Activated CD4-positive, alpha-beta T cell treated with anti-CD3 and anti-CD28 coated beads for 4 hours (primary cell): ENCODE measurements around the gene MUC20.
"Not testable (repeated sequence)": the region's sequence is repeated elsewhere in the genome, so short reads cannot be mapped to it uniquely, and the experiment has no call there.

Experiments
- DNase-seq, 2 donors: peaks; one replicate each; pipeline ENCODE4 v3.0.0-alpha.2; 2020

MUC20 gene, protein sequence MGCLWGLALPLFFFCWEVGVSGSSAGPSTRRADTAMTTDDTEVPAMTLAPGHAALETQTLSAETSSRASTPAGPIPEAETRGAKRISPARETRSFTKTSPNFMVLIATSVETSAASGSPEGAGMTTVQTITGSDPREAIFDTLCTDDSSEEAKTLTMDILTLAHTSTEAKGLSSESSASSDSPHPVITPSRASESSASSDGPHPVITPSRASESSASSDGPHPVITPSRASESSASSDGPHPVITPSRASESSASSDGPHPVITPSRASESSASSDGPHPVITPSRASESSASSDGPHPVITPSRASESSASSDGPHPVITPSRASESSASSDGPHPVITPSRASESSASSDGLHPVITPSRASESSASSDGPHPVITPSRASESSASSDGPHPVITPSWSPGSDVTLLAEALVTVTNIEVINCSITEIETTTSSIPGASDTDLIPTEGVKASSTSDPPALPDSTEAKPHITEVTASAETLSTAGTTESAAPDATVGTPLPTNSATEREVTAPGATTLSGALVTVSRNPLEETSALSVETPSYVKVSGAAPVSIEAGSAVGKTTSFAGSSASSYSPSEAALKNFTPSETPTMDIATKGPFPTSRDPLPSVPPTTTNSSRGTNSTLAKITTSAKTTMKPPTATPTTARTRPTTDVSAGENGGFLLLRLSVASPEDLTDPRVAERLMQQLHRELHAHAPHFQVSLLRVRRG

DNA sequence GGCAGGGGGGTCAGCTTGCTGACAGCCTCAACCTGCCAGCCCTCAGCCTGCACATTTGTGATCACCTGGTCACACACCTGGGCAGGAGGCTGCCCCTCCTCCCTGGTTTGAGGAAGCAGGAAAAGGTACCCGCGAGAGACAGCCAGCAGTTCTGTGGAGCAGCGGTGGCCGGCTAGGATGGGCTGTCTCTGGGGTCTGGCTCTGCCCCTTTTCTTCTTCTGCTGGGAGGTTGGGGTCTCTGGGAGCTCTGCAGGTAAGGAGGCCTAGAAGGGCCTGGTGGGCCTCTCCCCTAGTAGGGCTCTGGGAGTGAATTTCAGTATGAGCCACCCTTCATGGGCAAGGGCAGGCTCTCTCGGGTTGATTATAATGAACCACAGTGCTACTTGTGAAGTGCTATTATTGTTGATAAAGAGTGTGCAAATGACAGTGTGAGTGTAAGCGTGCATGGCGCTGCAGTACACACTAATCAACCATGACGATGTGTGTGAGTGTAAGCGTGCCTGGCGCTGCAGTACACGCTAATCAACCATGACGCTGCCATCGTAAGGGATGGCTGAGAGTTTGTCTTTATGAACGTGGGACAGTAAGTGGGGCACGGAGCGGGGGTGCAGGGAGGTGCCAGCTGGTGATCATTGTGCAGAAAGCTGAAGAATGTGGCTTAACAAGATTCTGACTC lies at the start of gene MUC20:
Gene MUC20, plus strand, starts transcription at position 148 of the 676 bp plus-strand sequence. Its CDS starts 30 bp downstream, at position 178.
- not testable (repeated sequence) for DNase-seq

DNA sequence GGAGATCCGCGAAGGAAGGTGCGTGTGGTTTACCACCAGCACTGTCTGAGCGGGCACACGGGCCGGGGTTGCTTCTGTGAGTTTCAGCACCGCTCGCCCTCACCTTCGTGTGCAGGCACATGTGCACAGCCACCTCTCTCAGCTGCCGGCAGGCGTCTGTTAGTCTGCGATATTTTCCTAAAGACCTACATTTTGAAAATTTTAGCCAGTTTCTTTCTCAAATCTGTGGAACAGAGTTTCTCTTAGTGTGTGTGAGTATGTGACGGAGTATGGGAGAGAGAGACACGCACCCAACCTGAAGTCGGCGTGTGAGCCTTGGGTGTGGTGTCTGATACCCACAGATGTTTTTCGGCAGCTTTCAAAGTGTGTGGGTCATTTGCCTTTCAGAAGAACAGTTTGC lies 49.5 kb upstream of the MUC20 start:
- not testable (repeated sequence) for DNase-seq

DNA sequence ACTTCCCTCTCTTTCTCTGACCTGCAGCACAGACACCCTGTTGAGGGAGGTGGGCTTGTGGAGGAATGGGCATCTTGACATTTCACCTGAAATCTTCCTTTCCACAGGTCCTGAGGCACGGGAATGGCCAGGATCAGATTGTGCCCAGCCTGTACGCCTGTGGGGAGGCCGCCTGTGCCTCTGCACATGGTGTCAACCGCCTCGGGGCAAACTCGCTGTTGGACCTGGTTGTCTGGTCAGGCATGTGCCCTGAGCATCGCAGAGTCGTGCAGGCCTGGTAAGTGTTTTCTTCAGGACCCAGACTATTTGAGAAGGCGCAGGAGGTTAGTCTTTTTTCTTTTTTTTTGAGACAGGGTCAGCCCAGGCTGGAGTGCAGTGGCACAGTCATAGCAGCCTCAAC lies 47.1 kb upstream of the MUC20 start:
- DNase-seq: not testable (repeated sequence)

DNA sequence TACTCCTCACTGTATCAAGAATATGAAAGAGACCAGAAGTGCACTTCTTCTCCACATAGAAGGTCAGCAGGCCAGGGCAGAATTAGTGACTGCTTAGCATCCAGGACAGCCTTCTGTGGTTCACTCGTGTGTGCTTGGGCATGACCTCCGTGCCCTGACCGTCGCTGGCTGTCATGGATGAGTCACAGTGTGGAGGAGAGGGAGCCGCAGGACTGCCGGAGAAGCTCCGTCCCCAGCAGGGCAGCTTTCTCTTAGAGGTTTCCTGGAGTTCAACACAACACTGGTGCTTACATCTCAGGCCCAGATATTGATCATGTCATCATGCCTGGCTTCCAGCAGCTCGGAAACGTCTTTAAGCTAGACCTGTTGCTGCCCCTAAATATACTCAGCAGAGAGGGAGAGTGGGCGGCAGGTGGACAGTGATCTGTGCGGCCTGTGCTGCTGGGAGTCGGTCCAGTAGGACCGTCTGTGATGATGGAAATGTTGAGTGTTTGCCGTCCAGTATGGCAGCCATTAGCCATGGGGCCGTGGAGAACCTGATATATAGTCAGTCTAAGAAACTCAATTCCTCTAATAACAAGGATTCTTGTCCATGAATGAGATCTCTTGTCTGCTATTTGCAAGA lies 42.3 kb upstream of the MUC20 start:
- DNase-seq: not testable (repeated sequence)

DNA sequence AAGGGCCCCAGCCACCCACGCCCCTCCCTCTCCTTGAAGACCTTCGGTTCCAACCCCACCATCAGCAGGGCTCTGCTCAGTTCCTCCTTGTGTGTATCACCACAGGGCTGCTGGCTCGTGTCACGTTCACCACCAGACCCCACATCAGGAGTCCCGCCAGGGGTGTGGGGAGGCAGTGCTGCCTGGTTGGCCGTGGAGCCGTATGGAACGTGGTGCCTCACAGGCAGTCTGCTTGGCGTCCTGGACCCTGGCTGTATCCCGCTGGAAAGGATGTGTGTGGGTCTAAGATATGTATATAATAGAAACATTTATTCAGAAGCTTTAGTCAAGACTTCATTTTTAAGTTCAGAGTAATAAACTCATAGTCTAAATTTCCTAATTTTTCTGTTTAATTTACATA lies 40.1 kb upstream of the MUC20 start:
- DNase-seq: not testable (repeated sequence)

DNA sequence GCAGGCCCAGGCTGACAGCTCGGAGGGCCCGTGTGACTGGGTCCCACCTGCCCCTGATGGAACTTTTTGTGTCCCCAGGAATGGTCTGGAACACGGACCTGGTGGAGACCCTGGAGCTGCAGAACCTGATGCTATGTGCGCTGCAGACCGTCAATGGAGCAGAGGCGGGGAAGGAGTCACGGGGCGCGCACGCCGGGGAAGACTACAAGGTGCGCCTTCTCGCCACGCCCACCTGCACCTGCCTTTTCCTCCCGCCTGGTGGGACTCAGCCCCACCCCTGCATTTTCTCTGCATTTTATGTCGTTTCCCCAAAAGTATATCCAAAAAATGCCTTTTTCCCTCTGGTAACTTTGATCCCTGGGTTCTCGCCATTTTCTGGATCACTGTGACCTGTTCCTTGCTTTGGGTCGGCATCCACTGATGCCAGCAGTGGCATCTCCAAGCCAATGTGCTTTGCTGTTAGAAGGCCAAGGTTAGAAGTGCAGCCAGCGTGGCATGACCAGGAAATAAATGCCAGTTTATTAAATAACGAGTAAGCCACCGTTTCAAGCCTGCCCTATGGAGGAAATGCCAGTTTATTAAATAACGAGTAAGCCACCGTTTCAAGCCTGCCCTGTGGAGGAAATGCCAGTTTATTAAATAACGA lies 39.2 kb upstream of the MUC20 start:
- not testable (repeated sequence) for DNase-seq

DNA sequence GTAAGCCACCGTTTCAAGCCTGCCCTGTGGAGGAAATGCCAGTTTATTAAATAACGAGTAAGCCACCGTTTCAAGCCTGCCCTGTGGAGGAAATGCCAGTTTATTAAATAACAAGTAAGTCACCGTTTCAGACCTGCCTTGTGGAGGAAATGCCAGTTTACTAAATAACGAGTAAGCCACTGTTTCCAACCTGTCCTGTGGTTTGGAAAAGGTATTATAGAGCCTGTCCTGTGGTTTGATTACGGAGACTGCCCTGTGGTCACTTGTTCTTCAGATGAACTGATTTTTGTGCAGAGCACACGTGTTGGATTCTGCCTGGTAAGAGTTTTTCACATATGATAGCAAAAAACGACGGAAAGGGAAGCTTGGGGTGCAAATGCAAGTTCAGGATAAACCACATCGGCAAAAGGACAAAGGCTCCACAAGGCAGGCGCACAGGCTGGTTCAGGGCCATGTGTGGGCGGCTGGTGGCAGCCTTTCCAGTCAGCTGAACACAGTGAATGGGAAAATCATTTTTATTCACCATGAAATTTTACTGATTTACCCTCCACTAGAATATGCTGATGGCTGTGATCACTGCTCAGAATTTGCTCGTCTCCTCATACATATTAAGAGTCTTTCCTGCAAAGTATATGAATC lies 38.6 kb upstream of the MUC20 start:
- not testable (repeated sequence) for DNase-seq

DNA sequence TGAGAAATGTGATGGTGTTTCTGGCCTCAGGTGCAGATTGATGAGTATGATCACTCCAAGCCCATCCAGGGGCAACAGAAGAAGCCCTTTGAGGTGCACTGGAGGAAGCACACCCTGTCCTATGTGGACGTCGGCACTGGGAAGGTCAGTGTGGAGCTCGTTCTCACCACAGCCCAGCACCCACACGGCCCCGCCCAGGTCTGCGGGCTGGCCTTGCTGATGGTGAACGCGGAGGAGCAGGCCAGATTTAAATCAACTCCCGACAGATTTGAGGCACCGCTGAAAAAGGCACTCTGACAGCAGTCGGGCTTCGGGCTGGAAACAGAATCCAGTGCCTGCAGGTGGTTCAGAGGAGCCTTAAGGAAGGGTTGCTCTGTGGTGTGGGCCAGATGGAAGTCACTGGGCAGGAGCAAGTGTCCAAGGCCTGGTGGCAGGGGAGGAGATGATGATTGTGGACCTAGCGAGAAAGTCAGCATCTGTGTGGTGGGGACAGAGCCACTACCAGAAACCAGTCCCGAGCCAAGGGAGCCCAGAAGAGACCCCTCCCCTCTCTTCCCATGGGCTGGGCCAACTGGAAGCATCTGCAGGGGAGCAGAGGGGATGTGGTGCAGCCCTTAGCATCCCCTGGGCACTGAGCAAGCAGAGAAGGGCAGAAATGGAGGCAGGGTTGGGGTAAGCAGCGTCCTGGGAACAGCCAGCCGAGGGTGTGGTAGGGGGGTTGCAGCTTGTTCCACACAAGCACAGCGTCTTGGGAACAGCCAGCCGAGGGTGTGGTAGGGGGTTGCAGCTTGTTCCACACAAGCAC lies 36.9 kb upstream of the MUC20 start:
- not testable (repeated sequence) for DNase-seq

DNA sequence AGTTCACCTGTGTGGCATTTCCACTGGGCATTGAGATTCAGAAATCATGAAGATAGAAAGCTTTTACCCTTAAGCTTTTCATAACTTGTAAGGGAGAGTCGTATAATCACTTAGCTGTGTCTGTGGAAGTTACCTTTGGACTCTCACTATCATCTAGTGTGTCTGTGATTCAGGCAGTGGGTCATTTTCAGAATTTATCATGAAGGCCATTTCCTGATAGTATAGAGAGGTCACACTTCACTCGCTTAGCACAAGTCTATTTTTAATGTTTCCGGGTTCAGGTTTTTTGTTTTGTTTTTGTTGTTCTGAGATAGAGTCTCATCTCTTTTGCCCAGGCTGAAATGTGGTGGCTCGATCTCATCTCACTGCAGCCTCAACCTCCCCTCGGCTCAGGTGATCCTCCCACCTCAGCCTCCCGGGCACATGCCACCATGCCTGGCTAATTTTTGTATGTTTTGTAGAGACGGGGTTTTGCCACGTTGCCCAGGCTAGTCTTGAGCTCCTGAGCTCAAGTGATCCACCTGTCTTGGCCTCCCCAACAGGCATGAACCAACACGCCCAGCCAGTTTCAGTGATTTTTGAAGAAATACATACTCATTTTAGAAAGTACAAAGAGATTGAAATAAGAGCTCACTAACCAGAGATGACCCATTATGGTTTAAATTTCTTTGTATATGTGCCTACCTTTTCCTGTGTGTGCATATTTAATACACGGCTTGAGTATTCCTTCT lies 36.1 kb upstream of the MUC20 start:
- not testable (repeated sequence) for DNase-seq

DNA sequence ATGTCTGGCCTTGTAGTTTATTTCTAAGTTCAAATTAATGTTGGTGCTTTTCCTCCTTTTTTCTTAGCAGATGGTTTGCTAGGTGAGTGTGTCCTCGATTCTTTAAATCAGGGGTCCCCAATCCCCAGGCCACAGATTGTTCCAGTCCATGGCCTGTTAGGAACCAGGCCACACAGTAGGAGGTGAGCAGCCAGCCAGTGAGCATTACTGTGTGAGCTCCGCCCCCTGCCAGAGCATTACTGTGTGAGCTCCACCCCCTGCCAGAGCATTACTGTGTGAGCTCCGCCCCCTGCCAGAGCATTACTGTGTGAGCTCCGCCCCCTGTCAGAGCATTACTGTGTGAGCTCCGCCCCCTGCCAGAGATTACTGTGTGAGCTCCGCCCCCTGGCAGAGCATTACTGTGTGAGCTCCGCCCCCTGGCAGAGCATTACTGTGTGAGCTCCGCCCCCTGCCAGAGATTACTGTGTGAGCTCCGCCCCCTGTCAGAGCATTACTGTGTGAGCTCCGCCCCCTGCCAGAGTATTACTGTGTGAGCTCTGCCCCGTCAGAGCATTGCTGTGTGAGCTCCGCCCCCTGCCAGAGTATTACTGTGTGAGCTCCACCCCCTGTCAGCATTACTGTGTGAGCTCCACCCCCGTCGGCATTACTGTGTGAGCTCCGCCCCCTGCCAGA lies 34.1 kb upstream of the MUC20 start:
- DNase-seq: not testable (repeated sequence)

DNA sequence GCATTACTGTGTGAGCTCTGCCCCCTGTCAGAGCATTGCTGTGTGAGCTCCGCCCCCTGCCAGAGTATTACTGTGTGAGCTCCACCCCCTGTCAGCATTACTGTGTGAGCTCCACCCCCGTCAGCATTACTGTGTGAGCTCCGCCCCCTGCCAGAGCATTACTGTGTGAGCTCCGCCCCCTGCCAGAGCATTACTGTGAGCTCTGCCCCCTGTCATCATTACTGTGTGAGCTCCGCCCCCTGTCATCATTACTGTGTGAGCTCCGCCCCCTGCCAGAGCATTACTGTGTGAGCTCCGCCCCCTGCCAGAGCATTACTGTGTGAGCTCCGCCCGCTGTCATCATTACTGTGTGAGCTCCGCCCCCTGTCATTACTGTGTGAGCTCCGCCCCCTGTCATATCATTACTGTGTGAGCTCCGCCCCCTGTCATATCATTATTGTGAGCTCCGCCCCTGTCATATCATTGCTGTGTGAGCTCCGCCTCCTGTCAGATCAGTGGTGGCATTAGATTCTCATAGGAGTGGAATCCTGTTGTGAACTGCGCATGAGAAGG lies 33.5 kb upstream of the MUC20 start:
- peak; percentile 21 to 22 for DNase-seq

DNA sequence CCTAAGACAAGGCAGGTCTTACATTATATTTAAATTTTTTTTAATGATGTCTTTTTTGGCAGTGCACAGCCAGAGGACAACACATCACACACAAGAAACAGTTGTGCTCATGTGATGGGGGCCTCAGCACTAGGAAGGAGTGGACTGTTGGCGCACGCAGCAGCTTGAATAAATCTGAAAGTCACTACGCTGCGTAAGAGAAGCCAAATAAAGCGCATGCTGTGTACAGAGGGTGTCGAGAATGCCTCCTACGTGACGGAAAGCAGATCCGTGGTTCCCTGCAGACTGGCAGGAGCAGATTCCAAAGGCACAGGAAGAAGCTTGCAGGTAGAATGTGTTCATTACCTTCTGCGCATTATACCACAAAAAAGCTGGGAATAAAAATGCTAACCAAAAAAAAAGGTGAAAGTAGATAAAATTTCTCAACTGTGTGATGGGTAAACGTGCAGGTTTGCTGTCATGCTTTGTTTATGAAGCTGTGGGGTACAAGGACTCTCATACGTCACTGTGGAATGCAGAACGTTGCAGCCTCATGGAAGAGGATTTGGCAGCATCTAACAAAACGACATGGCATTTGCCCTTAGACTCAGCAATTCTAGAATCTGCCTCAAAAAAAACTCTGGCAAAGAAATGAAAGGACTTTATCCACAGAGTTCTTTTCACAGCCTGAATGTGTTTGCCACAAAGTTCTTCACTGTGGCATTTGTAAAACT lies 32.2 kb upstream of the MUC20 start:
- DNase-seq: not testable (repeated sequence)

DNA sequence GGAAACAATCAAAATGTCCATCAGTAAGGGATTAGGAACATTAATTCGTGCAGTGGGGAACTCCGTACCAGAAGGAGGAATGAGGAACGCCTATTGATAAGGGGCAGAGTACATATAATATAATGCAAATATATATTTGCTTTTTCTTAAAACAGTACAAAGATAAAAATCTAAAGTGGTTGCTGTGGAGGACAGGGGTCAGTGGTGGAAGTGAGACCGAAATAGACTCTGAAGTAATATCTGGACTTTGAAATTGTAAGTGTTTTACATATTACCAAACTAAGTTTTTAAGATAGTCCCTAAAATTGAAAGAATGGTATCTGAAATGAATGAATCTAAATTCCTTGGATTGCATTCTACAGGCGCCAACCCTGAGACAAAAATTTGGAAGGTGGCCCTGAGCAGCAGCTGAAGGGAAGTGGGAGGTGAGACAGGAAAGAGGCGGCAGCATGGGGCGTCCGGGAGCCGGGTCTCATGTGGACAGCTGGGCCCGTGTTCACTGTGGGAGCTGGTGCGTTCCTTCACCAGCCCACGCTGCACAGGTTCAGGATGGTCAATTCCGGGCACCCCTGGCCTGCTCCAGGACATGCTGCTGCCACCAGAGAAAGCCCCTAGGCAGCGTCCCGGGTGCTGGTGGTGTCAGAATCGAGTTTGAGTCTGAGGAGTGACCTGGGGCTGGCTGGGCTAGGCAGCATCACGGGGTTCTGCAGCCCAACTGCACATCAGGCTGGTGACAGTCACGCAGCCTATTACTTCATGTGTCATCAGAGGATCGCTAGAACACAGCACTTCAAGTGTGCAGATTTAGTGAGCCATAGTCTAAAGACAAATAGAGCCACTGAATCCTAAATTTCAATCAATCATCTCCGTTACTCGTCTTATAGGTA lies 31.4 kb upstream of the MUC20 start:
- DNase-seq: not testable (repeated sequence)

DNA sequence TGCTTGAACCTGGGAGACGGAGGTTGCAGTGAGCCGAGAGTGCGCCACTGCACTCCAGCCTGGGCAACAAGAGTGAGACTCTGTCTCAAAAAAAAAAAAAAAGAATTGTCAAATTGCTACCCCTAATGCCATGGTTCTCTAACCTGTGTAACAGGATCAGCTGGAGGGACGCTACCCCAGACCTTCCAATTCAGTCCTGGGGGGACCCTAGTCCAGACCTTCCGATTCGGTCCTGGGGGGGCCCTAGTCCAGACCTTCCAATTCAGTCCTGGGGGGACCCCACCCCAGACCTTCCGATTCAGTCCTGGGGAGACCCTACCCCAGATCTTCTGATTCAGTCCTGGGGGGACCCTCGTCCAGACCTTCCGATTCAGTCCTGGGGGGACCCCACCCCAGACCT lies 29.8 kb upstream of the MUC20 start:
- no peak for DNase-seq

DNA sequence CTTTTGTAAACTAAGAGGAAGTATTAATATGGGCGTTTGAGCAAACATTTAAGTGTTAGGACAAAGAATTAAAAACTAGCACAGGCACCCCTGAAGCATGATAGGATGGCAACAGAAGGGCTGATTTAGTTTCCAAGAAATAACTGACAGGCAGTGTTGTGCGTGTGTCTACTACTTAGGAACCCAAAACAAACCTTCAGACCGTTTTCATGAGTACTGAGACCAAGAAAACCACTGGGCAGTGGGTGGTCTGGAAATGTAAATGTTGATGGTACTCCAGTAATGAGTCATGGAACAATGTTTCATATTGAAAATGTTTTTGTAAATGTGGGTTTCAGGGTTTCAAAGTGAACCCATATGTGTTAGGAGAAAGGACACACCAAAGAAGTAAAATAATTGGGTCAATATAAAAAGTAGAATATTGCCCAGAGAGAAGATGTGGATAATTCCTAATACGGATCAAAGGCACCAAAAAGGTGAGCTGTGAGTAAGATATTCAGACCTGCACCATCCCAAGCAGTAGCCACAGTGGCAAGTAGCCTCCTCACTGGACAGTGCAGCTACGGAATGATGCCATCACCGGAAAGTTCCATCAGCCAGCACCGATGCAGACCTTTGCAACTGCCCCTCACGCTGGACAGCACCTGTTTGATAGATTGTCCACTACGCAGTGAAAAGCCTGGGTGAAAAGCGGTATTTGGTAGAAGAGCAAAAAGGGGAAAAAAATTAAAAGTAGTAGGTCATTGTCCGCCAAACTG lies 29.0 kb upstream of the MUC20 start:
- DNase-seq: not testable (repeated sequence)

DNA sequence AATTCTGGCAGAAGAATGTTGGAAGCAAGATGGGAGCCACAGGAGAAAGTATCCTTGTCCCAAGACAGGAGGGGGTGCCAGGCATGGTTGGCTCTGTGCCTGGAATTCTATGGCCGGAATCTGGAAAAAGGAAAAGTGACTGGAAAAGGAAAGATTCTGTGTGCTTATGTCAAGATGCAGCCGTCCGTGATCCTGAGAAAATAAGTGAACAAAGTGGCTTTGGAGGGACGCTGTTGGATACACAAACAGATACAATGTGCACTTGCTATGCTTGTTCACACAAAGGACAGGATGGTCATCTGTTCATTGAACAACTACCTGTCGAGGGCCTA lies 28.5 kb upstream of the MUC20 start:
- DNase-seq: no peak

DNA sequence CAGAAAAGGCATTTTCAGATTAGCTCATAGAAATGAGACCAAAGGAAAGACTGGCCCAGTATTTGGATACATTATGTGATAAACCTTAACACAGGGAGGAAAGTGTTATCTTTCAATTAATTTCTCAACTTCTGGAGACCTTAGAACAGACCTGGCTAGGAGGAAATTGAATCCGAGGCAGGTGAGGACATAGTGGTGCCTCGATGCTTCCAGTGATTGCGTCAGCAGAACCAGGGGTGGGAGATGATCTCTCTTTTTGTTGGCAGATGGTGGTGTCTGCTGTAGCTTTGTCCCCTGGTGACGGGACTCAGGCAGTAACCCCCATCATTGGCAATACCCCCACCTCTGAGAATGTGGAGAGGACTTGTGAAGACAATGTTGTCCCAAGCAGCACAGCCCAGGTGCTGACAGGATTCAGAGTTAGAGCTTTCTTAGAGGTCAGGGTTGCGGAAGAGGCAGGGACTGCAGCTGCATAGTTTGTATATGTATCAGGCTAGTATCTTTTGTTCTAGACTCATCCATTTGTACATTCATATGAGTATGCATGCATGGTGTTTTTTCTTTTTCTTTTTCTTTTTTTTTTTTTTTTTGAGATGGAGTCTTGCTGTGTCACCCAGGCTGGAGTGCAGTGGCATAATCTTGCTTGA lies 27.9 kb upstream of the MUC20 start:
- DNase-seq: no peak
